NCI-H128 (cell line): ENCODE results near the gene TRAPPC8.
"Not testable (repeated sequence)": the region's sequence is repeated elsewhere in the genome, so short reads cannot be mapped to it uniquely, and the experiment has no call there.

Experiments
- DNase-seq: peaks from one replicate; lab custom pipeline; 2025; ENCODE audit not compliant: unreplicated experiment; lab: John Stamatoyannopoulos, UW

The TRAPPC8 gene

DNA sequence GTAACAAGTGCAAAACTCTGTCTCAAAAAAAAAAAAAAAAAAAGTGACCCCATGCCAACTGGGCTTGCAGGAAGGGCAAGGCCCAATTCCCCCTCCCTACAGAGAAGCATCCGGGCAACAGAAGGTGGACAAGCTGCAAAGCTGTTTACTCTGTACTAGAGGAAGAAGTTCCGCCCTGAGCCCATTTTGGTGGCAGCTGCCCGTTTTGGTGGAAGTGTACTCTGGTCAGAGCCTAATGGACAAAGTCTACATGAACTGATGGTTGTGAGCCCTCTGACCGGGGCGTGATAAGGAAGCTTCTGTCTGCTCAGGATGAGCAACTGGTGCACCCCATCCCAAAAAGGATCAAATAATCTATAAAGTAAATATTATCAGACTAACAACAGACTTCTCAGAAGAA, 65.0 kb downstream of the TRAPPC8 start:
- no peak for DNase-seq

DNA sequence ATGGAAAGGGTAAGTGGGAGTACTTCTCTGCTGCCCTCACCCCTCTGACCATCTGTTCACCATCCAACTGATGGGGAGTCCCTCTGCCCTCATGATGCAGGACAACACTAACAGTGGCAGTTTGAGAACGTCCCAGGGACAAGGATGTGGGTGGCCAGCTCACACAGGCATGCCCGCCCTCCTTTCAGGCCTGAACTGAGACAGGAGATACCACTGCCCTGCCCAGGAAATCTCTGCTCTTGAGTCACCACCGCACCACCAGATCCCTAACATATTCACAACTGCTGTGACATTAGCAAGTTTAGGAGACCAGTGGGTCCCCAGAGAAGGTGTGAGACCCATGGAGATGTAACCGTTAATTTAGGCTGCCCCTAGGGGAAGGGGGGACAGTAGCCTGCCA, 66.2 kb downstream of the TRAPPC8 start:
- no peak for DNase-seq

DNA sequence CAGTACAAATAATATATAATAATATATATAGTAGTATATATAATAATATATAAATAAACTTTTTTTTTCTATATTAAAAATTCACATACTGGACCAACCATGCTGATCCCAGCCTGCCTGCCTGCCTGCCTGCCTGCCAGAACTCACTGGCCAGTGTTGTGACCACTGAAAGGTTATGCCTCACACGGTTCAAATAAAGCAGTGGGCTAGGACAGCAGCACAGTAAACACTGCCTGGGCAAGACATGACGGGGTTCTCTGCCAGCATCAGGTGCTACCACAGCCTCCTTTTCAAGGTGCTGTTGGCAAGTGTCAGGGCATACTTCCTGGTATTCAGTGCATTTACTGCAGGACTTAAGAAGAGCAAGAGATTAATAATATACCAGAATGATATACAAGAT, 67.6 kb downstream of the TRAPPC8 start:
- DNase-seq: no peak

DNA sequence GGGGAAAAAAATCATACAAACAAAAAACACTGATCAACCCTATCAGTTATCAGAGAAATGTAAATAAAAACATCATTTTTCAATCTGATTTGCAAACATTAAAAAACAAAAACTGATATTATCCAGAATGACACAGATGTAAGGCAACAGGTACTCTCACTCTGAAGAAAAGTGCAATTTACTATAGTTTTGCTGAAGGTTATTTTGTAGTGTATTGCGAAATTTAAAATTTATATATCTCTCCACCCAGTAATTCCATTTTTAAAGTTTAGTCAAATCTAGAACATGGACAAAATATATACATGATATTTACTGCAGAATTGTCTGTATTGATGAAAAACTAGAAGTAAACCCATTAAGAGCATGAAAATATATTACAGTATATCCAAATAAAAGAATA, 79.8 kb downstream of the TRAPPC8 start:
- DNase-seq: no peak

DNA sequence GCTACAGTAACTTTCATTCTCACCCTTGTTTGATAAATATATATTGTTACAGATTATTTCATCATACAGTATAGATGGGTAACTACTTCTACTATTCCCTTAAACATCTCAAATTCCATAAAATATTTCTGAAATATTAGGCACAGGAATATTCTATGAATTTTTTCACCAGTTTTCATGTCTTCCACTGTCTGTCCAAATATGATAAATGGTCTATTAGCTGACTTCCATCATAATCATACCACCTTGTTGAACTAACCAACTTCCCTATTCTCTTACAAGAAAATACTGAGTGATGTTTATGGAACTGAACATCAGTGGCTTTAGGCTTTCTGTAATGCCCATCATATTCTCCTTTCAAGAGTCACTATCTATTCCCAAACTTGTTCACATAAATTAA, 82.4 kb downstream of the TRAPPC8 start:
- DNase-seq: no peak

GRCh38 chr18:31857526-31858106, 85.3 kb downstream of the TRAPPC8 start:
- DNase-seq: no peak

DNA sequence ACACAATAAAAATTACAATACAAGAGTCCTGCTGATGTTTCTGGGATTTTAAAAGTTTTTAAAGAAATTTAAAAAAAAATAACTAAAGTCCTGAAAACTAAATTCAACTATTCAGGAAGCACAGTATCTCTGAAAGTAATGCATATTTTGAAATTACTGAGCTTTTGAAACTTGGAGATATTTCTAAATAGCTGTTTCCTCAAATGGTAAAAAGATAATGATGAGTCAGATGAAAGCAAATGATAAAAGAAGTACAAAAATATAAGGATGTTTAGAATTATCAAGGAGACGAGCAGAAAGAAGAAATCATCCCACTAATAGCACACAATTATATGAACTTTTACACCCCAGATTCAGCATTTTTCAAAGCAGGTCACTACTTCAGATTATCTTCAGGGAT, 92.1 kb downstream of the TRAPPC8 start:
- no peak for DNase-seq

DNA sequence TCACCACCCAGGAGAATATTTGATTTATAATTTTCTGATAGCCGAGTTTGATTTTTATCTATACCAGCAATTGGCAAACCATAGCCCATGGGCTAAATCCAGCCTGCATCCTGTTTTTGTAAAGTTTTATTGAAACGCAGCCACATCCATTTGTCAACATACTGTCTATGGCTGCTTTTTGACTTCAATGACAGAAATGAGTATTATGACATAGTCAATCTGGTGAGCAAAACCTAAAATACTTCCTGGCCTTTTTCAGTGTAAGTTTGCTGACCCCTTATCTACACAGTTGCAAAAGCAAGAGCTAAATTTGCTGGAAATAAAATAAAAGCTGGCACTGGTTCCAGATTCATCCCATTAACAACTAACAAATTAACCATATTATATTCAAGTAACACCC, 102.4 kb downstream of the TRAPPC8 start:
- no peak for DNase-seq

GRCh38 chr18:31837879-31838278, 105.0 kb downstream of the TRAPPC8 start:
- no peak for DNase-seq

- no peak for DNase-seq
Observed at GRCh38 chr18:31835528-31836133, 107.3 kb downstream of the TRAPPC8 start.

- no peak for DNase-seq
Observed at GRCh38 chr18:31831903-31832302, 111.0 kb downstream of the TRAPPC8 start.

DNA sequence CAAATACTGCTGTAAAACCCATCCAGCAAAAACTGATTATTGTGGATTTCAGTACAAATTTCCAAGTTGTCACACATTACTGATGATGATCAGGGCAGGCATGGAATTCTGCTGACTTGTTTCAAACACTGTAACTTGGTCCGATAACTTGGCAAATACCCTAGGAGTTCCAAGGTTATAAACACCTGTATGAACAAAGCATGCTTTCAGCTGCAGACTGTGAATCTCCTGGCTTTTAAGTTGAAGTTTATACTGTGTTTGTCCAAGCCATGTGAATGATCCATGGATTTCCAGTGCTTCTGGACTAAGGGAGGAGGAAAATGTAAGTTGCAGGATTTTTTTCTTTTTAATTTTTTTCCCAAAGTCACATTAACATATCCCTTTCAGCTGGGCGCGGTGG, 112.2 kb downstream of the TRAPPC8 start:
- no peak for DNase-seq

- no peak for DNase-seq
Observed at GRCh38 chr18:31828613-31829012, 114.3 kb downstream of the TRAPPC8 start.

- DNase-seq: not testable (repeated sequence)
Observed at GRCh38 chr18:31826673-31827325, 116.1 kb downstream of the TRAPPC8 start.

DNA sequence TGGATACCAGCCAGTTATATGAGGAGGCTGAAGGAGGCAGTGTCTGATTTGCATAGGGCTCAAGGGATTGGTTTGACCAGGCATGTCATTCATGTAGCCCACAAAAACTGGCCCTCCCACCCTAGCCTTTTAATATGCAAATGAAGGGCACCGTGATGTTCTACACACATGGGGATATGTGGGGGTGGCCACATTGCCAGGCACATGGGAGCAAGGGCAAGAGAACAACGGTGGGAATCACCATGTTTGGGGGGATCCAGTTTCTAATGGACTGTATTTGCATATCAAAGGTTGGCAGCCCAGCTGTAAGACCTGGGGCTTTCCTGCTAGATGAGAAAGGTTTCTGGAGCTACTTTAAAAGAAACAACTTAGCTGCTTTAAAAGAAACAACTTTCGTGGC, 117.2 kb downstream of the TRAPPC8 start:
- no peak for DNase-seq

DNA sequence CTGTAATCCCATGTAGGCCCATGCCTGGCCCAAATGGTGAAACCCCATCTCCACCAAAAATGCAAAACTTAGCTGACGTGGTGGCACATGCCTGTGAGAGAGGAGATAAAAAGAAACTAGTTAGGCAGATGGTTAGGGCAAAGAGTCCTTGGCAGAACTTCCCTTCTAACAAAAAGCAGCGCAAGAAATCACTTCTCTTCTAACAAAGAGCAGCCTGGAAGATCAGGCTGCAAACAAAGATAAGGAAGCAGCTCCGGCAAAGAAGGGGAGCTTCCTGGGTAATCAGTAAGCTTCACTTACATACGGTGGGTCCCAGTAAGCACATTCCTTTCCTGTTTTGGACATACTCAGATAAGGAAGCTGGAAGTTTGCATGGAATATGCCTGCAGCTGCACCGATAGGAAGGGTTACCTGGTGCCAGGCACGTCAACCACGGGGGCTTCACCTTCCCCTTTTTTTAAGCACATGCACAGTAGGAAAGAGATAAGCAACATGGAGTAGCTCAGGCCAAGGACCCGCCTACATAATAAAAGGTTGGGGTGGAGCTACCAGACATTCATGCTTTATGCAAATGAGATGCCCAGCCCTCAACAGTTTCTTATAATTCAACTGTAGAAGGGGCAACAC, 121.3 kb downstream of the TRAPPC8 start:
- no peak for DNase-seq

DNA sequence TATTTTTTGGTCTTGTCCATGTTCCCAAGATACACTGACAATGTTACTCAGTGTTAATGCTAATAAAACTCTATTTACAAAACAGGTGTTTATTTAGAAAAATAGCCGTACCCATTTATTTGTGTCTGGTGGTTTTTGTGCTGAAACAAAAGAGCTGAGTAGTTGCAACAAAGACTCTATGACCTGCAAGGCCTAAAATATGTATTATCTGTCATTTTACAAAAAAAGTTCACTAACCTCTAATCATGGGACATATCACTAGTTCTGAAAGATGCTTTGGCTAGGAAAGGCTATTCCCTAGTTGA, 123.1 kb downstream of the TRAPPC8 start:
- DNase-seq: no peak

DNA sequence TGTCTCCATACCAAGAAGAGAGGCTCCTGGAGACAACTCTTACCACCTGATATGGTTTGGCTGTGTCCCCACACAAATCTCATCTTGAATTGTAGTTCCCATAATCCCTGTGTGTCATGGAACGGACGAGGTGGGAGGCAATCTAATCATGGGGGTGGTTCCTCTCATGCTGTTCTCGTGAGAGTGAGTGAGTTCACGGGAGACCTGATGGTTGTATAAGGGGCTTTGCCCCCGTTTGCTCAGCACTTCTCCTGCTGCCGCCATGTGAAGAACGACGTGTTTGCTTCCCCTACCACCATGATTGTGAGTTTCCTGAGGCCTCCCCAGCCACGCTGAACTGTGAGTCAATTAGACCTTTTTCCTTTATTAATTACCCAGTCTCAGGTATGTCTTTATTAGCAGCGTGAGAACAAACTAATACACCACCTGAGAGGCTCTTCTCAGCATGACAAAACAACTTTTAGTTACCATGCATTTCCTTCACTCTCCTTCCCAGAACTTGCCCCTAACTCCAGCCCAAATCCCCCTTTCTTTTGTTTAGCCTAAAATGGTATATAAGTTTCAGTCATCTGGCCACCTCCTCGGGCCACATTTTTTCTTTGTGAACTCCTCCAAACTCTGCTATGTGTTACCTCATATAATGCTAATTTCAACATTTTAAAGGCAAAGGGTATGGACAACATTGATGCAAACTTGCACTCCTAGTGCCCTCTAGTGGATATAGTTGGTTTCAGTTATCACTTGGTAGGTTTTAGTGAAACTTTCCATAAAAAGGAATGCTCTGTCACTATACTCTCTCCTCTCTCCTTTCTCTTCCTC, 123.6 kb downstream of the TRAPPC8 start:
- DNase-seq: no peak

DNA sequence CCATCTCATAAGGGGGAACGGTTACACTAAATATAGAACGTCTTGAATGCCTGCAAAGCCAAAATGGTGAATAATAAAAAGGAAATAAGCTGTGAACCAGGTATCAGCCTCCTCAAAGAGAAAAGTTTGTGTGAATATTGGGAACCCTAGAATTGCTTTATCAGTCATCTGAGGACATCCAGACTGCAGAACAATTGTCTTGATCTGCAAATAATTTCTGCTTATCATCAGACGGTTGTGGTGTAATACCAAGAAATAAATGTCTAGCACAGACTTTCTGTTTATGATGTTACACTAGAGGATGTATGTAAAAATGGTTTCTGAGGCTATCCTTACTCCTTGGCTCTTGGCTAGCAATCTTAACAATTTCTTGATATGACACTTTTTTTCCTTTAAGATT, 128.8 kb downstream of the TRAPPC8 start:
- no peak for DNase-seq

GRCh38 chr18:31810336-31811130, 132.4 kb downstream of the TRAPPC8 start:
- DNase-seq: not testable (repeated sequence)

DNA sequence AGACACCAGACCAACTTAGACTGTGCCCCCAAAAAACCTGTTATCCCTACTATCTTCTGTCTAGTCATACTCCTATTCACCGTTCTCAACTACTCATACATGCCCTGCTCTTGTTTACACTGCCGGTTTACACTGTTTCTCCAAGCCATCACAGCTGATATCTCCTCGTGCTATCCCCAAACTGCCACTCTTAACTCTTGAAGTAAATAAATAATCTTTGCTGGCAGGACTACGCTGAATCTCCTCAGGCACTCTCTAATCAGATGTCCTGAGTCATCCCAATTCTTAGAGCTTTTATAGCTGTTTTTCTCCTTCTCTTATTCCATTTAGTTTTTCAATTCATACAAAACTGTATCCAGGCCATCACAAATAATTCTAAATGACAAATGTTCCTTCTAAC, 133.9 kb downstream of the TRAPPC8 start:
- DNase-seq: not testable (repeated sequence)
